Ishikawa (cell line): ENCODE results near the gene DPT.
A peak's percentile ranks its signal among the peaks of the same experiment; 100 is the strongest.

Experiments
- CEBPB ChIP-seq: IDR thresholded peaks from 2 replicates; pipeline ENCODE4 v1.6.1; 2012
- CREB1 ChIP-seq: IDR thresholded peaks from 2 replicates; pipeline ENCODE4 v1.6.1; 2012; ENCODE audit warnings: low read depth
- EGR1 ChIP-seq: IDR thresholded peaks from 2 replicates; pipeline ENCODE4 v1.6.1; 2012
- EP300 ChIP-seq: IDR thresholded peaks from 2 replicates; pipeline ENCODE4 v1.6.1; 2012; ENCODE audit warnings: borderline replicate concordance
- FOXM1 ChIP-seq: IDR thresholded peaks from 2 replicates; pipeline ENCODE4 v1.6.1; 2012; ENCODE audit warnings: low read depth, borderline replicate concordance
- MAX ChIP-seq: IDR thresholded peaks from 2 replicates; pipeline ENCODE4 v1.6.1; 2012
- NFIC ChIP-seq: IDR thresholded peaks from 2 replicates; pipeline ENCODE4 v1.6.1; 2012
- RAD21 ChIP-seq: IDR thresholded peaks from 2 replicates; pipeline ENCODE4 v1.6.1; 2012; ENCODE audit warnings: low read depth
- REST ChIP-seq: IDR thresholded peaks from 2 replicates; pipeline ENCODE4 v1.6.1; 2012; ENCODE audit warnings: low read depth, mild to moderate bottlenecking
- TAF1 ChIP-seq: IDR thresholded peaks from 2 replicates; pipeline ENCODE4 v1.6.1; 2012; ENCODE audit warnings: low read depth, mild to moderate bottlenecking
- TCF12 ChIP-seq: IDR thresholded peaks from 2 replicates; pipeline ENCODE4 v1.6.1; 2012; ENCODE audit warnings: low read depth
- TEAD4 ChIP-seq: IDR thresholded peaks from 2 replicates; pipeline ENCODE4 v1.6.1; 2012
- USF1 ChIP-seq: IDR thresholded peaks from 2 replicates; pipeline ENCODE4 v1.6.1; 2012
- YY1 ChIP-seq: IDR thresholded peaks from 2 replicates; pipeline ENCODE4 v1.6.1; 2012; ENCODE audit warnings: low read depth
- ZBTB7A ChIP-seq: IDR thresholded peaks from 2 replicates; pipeline ENCODE4 v1.6.1; 2012; ENCODE audit warnings: low read depth

DPT gene

GRCh38 chr1:168760781-168761180 lies 31.8 kb upstream of the DPT start:
- TF ChIP-seq TEAD4 = no peak
- no peak for TF ChIP-seq FOXM1
- no peak for TF ChIP-seq EGR1
- TF ChIP-seq CREB1 = no peak
- no peak for TF ChIP-seq TAF1
- no peak for TF ChIP-seq ZBTB7A
- TF ChIP-seq YY1 = no peak
- TF ChIP-seq MAX = no peak
- TF ChIP-seq TCF12 = no peak
- TF ChIP-seq CEBPB = no peak
- no peak for TF ChIP-seq EP300
- no peak for TF ChIP-seq RAD21
- no peak for TF ChIP-seq NFIC
- TF ChIP-seq REST = no peak
- no peak for TF ChIP-seq USF1

DNA sequence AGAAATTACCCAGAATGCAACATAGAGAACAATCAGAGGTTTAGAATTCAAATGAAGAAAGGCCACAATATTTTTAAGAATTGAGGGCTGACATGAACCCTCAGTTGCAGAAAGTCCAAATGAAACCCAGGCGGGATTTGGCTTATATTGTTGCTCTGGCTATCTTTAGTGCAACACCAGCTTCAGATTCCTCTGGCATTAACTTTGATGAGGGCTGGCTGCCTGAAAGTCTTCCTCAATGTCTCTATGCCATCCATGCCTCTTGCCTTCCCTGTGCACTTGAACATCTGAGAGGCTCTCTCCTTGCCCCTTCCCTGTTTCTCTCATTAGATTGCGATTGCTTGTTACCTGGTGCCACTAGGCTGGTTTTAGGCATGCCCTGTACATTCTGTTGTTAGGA lies 31.2 kb upstream of the DPT start:
- TF ChIP-seq RAD21 (no peak), MAX (no peak)

DNA sequence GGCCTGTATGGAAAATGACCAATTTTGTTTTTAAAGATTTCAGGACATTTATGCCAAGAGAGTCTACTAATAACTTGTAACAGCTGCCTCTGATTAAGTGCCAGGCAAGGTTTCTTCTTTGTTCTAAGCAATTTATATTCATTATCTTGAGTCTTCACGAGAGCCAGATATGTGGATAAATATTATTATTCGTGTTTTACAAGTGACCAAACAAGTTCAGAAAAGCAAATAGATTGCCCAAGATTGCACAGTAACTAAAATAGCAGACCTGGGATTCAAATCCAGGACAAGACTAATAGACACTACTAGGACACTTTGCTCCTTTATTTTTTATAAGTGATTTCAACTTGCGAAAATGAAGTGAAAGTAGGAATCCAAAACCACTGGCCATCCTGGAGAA lies 30.1 kb upstream of the DPT start:
- TF ChIP-seq TCF12 = no peak
- TF ChIP-seq TAF1 = no peak
- TF ChIP-seq NFIC = no peak
- TF ChIP-seq EGR1 = no peak
- no peak for TF ChIP-seq FOXM1
- no peak for TF ChIP-seq YY1
- TF ChIP-seq REST = no peak
- TF ChIP-seq MAX = no peak
- no peak for TF ChIP-seq CEBPB

DNA sequence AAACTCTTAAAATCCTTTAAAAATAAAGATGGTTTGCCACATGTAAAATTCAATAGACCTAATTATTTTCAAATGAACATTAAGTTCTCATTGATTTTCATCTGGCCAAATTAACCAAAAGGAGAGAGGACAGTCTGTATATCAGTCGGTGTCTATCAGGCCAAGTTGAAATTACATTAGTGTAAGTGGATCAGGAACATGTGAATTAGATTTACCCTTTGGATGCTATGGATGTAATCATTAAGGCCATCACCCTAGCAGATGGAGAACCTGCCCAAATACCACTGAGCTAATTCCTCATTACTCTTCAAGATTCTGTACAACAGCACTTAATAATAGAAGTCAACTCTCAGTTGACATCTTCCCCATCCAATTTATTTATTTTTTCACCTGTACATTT lies 29.5 kb upstream of the DPT start:
- TF ChIP-seq YY1 = no peak
- TF ChIP-seq TCF12 = no peak

- TF ChIP-seq CREB1 (no peak), TEAD4 (0 out of 2 replicates have a peak, but pooled peaks have one; percentile 8)
These were observed 26.9 kb upstream of the DPT start for GRCh38 chr1:168755800-168756418.

DNA sequence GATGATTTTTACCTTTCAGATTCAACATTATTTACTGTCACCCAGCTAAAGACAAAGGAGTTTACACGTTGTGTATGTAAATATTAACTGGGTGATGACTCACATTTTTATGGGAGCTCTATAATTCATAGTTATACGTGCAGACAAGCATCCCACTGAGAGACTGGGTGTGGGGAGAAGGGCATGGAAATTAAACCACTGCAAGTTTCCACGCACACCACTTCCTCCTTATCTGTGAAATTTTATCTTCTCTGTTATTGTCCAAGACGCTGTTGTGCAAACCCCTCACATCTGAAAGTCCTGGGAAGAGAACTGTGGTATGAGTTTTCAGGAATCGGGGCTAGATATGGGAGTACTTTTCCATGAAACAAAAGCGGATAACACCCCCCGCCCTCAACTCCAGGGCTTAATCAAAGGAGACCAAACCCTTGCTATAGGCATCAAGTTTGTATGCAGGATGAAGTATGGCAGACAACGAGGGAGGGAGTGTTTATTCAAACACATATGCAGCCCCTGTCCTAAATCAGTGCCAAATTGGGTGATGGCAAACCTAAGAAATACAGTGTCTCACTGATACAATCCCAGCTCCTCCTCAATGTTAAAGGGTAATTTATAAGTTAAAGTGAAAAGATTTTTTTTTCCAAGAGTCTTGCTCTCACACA lies 23.3 kb upstream of the DPT start:
- no peak for TF ChIP-seq MAX
- TF ChIP-seq ZBTB7A = no peak
- TF ChIP-seq TCF12 = no peak
- TF ChIP-seq TEAD4 = no peak
- TF ChIP-seq RAD21 = no peak
- TF ChIP-seq CEBPB = no peak
- no peak for TF ChIP-seq USF1
- no peak for TF ChIP-seq NFIC
- TF ChIP-seq EP300 = no peak
- TF ChIP-seq REST = no peak
- no peak for TF ChIP-seq YY1
- no peak for TF ChIP-seq CREB1
- no peak for TF ChIP-seq FOXM1
